ENCODE results near the gene ZC3H7A. TPM values are rescaled to one million over a fixed set of nuclear protein-coding genes. Genes with fewer than 3 reads are reported as not detected.

Gene ZC3H7A
- total RNA-seq, 4 donors from 2014 or later = 59.2 to 86.7 (median 76.2) TPM

DNA sequence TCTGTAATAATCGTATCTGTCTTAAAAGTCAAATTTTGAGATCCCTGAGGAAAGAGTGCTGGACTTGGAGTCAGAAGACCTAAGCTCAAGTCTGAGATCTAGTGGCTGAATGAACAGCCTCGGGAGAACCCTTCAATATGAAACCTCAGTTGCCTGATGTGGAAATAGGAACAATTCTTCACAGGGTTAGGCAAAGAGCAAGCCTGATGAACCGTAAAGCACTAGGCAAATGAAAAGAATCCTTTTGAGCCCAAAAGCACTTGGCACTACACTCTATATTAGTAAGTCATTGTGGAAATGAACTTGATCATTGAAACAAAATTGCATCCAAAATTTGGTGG, 74.6 kb downstream of the ZC3H7A start:
- Histone ChIP-seq H3K27ac (no peak overlapping the region), H3K9me3 (no peaks in the 10 kb centered on the region), H3K36me3 (peaks cover 0 to 59% (median 7%) of the 10 kb centered on the region in 3 donors), H3K27me3 (no peaks in the 10 kb centered on the region), H3K4me3 (no peak overlapping the region), H3K4me1 (peaks cover 0 to 3% (median 0%) of the 10 kb centered on the region in 4 donors)
- DNase-seq (ENCODE audit: low spot score in 2 of 2) = no peak
- TF ChIP-seq EP300 (IDR thresholded peaks at IDR 0.05) = no peak
- no peak for TF ChIP-seq POLR2A (IDR thresholded peaks at IDR 0.05)
- TF ChIP-seq, protein P1, sequence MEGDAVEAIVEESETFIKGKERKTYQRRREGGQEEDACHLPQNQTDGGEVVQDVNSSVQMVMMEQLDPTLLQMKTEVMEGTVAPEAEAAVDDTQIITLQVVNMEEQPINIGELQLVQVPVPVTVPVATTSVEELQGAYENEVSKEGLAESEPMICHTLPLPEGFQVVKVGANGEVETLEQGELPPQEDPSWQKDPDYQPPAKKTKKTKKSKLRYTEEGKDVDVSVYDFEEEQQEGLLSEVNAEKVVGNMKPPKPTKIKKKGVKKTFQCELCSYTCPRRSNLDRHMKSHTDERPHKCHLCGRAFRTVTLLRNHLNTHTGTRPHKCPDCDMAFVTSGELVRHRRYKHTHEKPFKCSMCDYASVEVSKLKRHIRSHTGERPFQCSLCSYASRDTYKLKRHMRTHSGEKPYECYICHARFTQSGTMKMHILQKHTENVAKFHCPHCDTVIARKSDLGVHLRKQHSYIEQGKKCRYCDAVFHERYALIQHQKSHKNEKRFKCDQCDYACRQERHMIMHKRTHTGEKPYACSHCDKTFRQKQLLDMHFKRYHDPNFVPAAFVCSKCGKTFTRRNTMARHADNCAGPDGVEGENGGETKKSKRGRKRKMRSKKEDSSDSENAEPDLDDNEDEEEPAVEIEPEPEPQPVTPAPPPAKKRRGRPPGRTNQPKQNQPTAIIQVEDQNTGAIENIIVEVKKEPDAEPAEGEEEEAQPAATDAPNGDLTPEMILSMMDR (IDR thresholded peaks at IDR 0.05) = no peak
- WGBS, 2 donors = 76 to 80% methylated on average over 3 of the region's 3 CpGs

DNA sequence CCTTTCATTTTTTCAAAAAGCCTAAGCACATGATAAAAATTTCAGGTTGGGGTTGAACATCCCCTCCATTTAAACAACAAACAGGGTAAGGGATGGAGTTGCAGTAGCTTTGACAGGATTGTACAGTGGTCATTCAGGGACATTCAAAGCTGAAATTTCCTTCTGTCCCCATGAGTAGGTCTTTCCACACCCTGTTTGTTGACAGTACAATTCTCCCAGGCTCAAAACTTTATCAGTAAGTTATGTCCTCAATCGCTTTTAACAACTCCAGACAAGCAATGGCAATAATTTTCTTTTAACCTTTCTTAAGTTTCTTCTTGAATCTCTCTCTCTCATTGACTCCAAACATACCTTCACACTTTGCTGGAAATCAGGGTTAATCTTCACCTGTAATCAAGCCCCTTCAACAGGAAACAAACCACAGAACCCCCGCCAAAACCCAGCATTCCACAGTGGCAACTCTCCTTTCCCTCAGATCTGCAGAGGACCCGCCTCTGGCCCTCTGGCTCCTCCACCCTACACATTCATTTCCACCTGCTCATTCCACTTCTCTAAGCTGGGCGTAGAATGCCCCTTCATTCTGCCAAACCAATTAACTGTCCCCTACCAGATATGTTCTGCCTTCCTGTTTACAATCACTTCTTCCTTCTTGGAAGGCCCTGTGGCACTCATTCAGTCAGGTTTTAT, 75.1 kb downstream of the ZC3H7A start:
- Histone ChIP-seq H3K4me1 (peaks cover 0 to 3% (median 0%) of the 10 kb centered on the region in 4 donors), H3K9me3 (no peaks in the 10 kb centered on the region), H3K27me3 (no peaks in the 10 kb centered on the region), H3K27ac (no peak overlapping the region), H3K4me3 (no peak overlapping the region), H3K36me3 (peaks cover 0 to 59% (median 7%) of the 10 kb centered on the region in 3 donors)
- TF ChIP-seq POLR2A (IDR thresholded peaks at IDR 0.05) (no peak), EP300 (IDR thresholded peaks at IDR 0.05) (no peak)
- TF ChIP-seq, protein P1 (IDR thresholded peaks at IDR 0.05) = no peak
- no peak for DNase-seq (ENCODE audit: low spot score in 2 of 2)
- WGBS, 2 donors = 85 to 87% methylated on average over 4 of the region's 4 CpGs

DNA sequence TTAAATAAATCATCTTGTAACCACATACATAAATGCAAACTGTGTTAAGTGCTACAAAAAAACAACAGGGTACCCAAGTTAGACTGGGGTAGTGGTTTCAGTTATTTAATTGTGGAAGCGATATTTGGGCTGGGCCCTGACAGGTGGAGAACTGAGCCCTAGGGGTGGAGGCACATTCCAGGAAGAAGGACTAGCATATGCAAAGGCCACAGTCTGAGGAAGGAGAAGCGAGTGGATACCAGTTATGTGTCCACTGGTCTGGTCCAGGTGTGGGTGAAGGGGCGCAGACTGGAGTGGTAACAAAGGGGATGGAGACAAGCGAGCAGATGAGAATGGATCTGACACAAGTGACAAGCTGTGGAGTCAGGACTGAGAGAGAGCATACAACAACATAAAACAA, 77.3 kb downstream of the ZC3H7A start:
- no peak overlapping the region for H3K27ac ChIP-seq

DNA sequence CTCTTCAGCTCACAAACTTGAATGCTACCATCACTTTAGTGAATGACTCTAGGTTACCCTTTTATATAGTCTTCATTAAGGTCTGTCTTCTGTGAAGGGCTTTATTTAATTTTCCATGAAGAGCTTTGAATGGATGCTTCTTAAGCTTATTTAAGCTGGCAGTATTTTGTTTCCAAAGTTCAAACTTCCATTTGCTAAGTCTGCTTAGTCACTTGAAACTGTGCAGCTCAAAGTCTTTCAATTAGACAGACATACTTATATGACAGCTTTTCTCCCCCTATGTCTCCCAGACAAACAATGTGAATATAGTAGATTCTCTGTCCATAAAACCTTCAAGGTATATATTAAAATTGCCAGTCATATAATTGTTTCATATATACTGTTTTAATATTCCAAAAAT, 77.9 kb downstream of the ZC3H7A start:
- Histone ChIP-seq H3K27ac (no peak overlapping the region), H3K4me3 (no peak overlapping the region), H3K4me1 (peaks cover 0 to 8% (median 0%) of the 10 kb centered on the region in 4 donors), H3K27me3 (no peaks in the 10 kb centered on the region), H3K36me3 (peaks cover 0 to 47% (median 2%) of the 10 kb centered on the region in 3 donors), H3K9me3 (no peaks in the 10 kb centered on the region)
- no peak for TF ChIP-seq POLR2A (IDR thresholded peaks at IDR 0.05)
- TF ChIP-seq EP300 (IDR thresholded peaks at IDR 0.05) = no peak
- TF ChIP-seq, protein P1 (IDR thresholded peaks at IDR 0.05) = no peak
- DNase-seq (ENCODE audit: low spot score in 2 of 2) = no peak

More for the DNA sequence above, 77.3 kb downstream of the ZC3H7A start:
- TF ChIP-seq POLR2A (IDR thresholded peaks at IDR 0.05) = no peak
- TF ChIP-seq, protein P1 (IDR thresholded peaks at IDR 0.05) = no peak
- TF ChIP-seq EP300 (IDR thresholded peaks at IDR 0.05) = no peak
- Histone ChIP-seq H3K4me1 (peaks cover 0 to 8% (median 0%) of the 10 kb centered on the region in 4 donors), H3K9me3 (no peaks in the 10 kb centered on the region), H3K4me3 (no peak overlapping the region), H3K36me3 (peaks cover 0 to 51% (median 2%) of the 10 kb centered on the region in 3 donors), H3K27me3 (no peaks in the 10 kb centered on the region)
- no peak for DNase-seq (ENCODE audit: low spot score in 2 of 2)
- 94 to 98% methylated on average over 4 of the region's 4 CpGs for WGBS, 2 donors

DNA sequence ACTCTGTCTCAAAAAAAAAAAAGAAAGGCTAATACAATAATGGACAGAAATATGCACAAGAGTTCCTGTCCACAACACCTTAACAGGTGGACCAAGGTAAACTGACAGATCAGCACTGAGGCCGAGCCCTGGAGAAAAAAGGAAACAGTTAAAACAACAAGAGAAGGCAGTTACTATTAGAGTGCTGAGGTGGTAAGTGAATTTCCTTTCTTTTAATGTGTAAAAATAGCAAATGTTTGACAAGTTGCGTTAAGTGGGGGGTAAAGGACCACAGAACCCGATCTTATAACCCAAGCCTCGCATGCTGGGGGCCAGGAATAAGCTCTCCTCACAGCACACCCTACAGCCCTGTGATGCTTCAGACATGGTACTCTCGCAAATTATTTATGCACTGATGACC, 79.2 kb downstream of the ZC3H7A start:
- 77 to 79% methylated on average over 5 of the region's 5 CpGs for WGBS, 2 donors
- no peaks in the 10 kb centered on the region for H3K9me3 ChIP-seq
- TF ChIP-seq, protein P1 (IDR thresholded peaks at IDR 0.05) = no peak
- TF ChIP-seq EP300 (IDR thresholded peaks at IDR 0.05) (no peak), POLR2A (IDR thresholded peaks at IDR 0.05) (no peak)
- no peak for DNase-seq (ENCODE audit: low spot score in 2 of 2)
- peaks cover 0 to 57% (median 2%) of the 10 kb centered on the region in 3 donors for H3K36me3 ChIP-seq
- H3K4me1 ChIP-seq = peaks cover 0 to 8% (median 0%) of the 10 kb centered on the region in 4 donors
- no peaks in the 10 kb centered on the region for H3K27me3 ChIP-seq
- no peak overlapping the region for H3K27ac ChIP-seq
- H3K4me3 ChIP-seq = no peak overlapping the region
